ENCODE data around the gene CYP2W1.

- no peak for TF ChIP-seq CTCF (IDR thresholded peaks at IDR 0.05)
- no peak for TF ChIP-seq POLR2A (IDR thresholded peaks at IDR 0.05)
Observed at GRCh38 chr7:945556-946255, 37.3 kb upstream of the CYP2W1 start.
